HG02610 (cell line): ENCODE measurements around the gene PLCB1.

Source experiments
- ATAC-seq: cut with Tn5 transposase; IDR thresholded peaks from one replicate; pipeline ENCODE4 v1.9.1; 2021; ENCODE audit warnings: mild to moderate bottlenecking, moderate library complexity; ENCODE audit not compliant: unreplicated experiment

PLCB1 gene

GRCh38 chr20:8903655-8904605, 771.9 kb downstream of the PLCB1 start:
- ATAC-seq: no peak

- no peak for ATAC-seq
Measured at GRCh38 chr20:8909596-8909995, 777.5 kb downstream of the PLCB1 start.

GRCh38 chr20:8912096-8912495, 780.0 kb downstream of the PLCB1 start:
- no peak for ATAC-seq

- ATAC-seq: no peak
Measured at GRCh38 chr20:8912731-8913130, 780.7 kb downstream of the PLCB1 start.

GRCh38 chr20:8913456-8913855, 781.4 kb downstream of the PLCB1 start:
- no peak for ATAC-seq

GRCh38 chr20:8914421-8914820, 782.4 kb downstream of the PLCB1 start:
- ATAC-seq: no peak

GRCh38 chr20:8917084-8917483, 785.0 kb downstream of the PLCB1 start:
- no peak for ATAC-seq

GRCh38 chr20:8918145-8918544, 786.1 kb downstream of the PLCB1 start:
- no peak for ATAC-seq

- no peak for ATAC-seq
Measured at GRCh38 chr20:8924539-8924938, 792.5 kb downstream of the PLCB1 start.

- ATAC-seq: no peak
Measured at GRCh38 chr20:8930726-8931125, 798.7 kb downstream of the PLCB1 start.

- ATAC-seq: no peak
Measured at GRCh38 chr20:8932192-8933165, 800.4 kb downstream of the PLCB1 start.

GRCh38 chr20:8933381-8933807, 801.3 kb downstream of the PLCB1 start:
- no peak for ATAC-seq

GRCh38 chr20:8934362-8934761, 802.3 kb downstream of the PLCB1 start:
- no peak for ATAC-seq
